Measurements from ENCODE around the gene MMP23B. TPM values are rescaled to one million over a fixed set of nuclear protein-coding genes. Genes with fewer than 3 reads are reported as not detected.

Gene MMP23B
- total RNA-seq: 1 to 10 TPM; 1.7 to 3.1 (median 2.9) TPM

- Histone ChIP-seq H3K4me3 (peak within 1 kb of the TSS; percentile 33), H3K27me3 (peaks cover 30% of the 10 kb centered on the region), H3K27ac (peak within 1 kb of the TSS; percentile 57), H3K4me1 (peaks cover 51% of the 10 kb centered on the region), H3K9me3 (no peaks in the 10 kb centered on the region), H3K36me3 (peaks cover 11% of the 10 kb centered on the region)
- 0% methylated on average over 2 of the region's 48 CpGs for WGBS
- TF ChIP-seq EP300 (IDR thresholded peaks at IDR 0.05) (no peak), POLR2AphosphoS5 (IDR thresholded peaks at IDR 0.05) (no peak), POLR2A (IDR thresholded peaks at IDR 0.05) (no peak)
- TF ChIP-seq, protein P1, sequence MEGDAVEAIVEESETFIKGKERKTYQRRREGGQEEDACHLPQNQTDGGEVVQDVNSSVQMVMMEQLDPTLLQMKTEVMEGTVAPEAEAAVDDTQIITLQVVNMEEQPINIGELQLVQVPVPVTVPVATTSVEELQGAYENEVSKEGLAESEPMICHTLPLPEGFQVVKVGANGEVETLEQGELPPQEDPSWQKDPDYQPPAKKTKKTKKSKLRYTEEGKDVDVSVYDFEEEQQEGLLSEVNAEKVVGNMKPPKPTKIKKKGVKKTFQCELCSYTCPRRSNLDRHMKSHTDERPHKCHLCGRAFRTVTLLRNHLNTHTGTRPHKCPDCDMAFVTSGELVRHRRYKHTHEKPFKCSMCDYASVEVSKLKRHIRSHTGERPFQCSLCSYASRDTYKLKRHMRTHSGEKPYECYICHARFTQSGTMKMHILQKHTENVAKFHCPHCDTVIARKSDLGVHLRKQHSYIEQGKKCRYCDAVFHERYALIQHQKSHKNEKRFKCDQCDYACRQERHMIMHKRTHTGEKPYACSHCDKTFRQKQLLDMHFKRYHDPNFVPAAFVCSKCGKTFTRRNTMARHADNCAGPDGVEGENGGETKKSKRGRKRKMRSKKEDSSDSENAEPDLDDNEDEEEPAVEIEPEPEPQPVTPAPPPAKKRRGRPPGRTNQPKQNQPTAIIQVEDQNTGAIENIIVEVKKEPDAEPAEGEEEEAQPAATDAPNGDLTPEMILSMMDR (IDR thresholded peaks at IDR 0.05): no peak
- DNase-seq (ENCODE audit: low spot score in 2 of 2): peak in 1 of 2 donors; percentile 73
Measured at GRCh38 chr1:1631782-1632420, at the start of gene MMP23B. MMP23B (plus strand) TSS chr1:1632173; CDS start chr1:1632219, 46 bp downstream.

DNA sequence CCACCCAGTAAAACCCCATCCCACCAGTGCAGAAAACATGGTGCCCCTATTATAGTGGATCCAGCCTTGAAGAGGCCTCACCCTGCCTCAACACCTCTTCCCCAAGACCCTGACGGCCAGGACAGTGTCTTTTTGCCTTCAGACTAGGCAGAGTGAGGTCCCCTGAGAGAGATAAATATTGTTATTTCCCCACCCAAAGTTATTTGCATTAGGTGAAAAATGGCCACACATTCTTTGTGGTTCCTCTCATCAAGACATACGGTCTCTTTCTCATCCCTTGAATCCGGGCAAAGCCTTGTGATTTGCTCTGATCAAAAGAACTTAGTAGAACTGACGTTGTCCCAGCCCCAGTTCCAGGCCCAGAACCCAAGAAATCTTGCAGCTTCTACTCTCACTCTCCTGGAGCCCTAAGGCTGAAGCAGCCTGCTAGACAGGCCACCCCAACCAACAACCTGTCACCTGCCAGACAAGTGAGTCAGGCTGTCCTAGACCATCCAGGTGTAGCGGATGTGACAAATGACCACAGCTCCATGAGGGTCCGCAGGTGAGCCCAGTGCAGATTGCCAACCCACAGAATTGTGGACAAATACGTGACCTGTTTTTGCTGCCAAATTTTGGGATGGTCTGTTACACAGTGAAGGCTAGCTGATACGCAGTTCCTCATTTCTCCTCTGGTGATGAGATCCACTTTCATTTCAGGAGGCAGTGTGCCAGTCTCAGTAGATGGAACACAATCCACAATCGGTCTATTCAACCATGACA is 49.2 kb upstream of the MMP23B start:
- WGBS: 67% methylated on average over 6 of the region's 9 CpGs
- no peaks in the 10 kb centered on the region for H3K36me3 ChIP-seq
- H3K4me1 ChIP-seq: no peaks in the 10 kb centered on the region
- no peaks in the 10 kb centered on the region for H3K9me3 ChIP-seq
- DNase-seq (ENCODE audit: low spot score in 2 of 2): no peak
- TF ChIP-seq, protein P1 (IDR thresholded peaks at IDR 0.05): no peak
- no peak for TF ChIP-seq EP300 (IDR thresholded peaks at IDR 0.05)
- no peak for TF ChIP-seq POLR2A (IDR thresholded peaks at IDR 0.05)
- TF ChIP-seq POLR2AphosphoS5 (IDR thresholded peaks at IDR 0.05): no peak
- H3K27me3 ChIP-seq: peaks cover 4% of the 10 kb centered on the region
- H3K27ac ChIP-seq: no peak overlapping the region
- H3K4me3 ChIP-seq: no peak overlapping the region

DNA sequence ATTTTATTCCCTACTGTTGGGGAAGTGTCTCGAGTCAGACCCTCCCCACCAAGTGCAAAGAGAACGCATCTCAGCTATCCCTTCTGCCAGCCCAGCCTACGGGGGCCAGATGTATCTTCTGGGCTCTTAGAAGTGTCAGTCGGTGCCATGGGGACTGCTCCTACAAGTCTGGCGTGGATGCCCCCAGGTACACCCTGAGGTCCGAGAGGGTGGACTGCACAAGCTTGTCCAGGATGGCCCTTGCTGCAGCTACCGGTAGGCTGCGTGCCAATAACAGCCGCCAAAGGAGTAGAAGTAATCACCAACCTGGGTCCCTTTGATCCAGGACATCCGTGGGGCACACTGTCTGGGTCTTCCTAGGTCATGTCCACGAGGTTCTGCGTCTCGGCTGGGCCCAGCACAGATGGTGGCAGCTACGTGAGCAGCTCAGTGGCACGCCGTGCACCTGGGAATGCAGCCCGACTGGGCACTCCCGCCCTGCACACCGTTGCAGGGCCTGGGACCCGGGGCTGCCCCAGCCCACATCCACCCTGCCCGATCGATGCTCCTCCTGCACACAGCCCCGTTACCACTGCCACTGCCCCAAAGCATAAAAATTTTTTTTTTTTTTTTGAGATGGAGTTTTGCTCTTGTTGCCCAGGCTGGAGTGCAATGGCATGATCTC is 48.5 kb upstream of the MMP23B start:
- DNase-seq (ENCODE audit: low spot score in 2 of 2): no peak
- Histone ChIP-seq H3K4me3 (no peak overlapping the region), H3K27me3 (peaks cover 7% of the 10 kb centered on the region), H3K27ac (no peak overlapping the region), H3K9me3 (no peaks in the 10 kb centered on the region), H3K4me1 (no peaks in the 10 kb centered on the region), H3K36me3 (no peaks in the 10 kb centered on the region)
- no peak for TF ChIP-seq POLR2A (IDR thresholded peaks at IDR 0.05)
- TF ChIP-seq, protein P1 (IDR thresholded peaks at IDR 0.05): no peak
- TF ChIP-seq EP300 (IDR thresholded peaks at IDR 0.05): no peak
- no peak for TF ChIP-seq POLR2AphosphoS5 (IDR thresholded peaks at IDR 0.05)
- 86% methylated on average over 17 of the region's 23 CpGs for WGBS

GRCh38 chr1:1591452-1591851 is 40.5 kb upstream of the MMP23B start:
- Histone ChIP-seq H3K9me3 (no peaks in the 10 kb centered on the region), H3K4me1 (no peaks in the 10 kb centered on the region), H3K27ac (no peak overlapping the region), H3K27me3 (peaks cover 13% of the 10 kb centered on the region), H3K36me3 (no peaks in the 10 kb centered on the region), H3K4me3 (no peak overlapping the region)
- TF ChIP-seq POLR2A (IDR thresholded peaks at IDR 0.05) (no peak), POLR2AphosphoS5 (IDR thresholded peaks at IDR 0.05) (no peak), EP300 (IDR thresholded peaks at IDR 0.05) (no peak)
- TF ChIP-seq, protein P1 (IDR thresholded peaks at IDR 0.05): no peak
- WGBS: 83% methylated on average over 13 of the region's 13 CpGs
- DNase-seq (ENCODE audit: low spot score in 2 of 2): no peak
